GM23338 (cell line): ENCODE data around the gene TRIM67. TPM values are rescaled to one million over a fixed set of nuclear protein-coding genes. Genes with fewer than 3 reads are reported as not detected.
A peak's percentile ranks its signal among the peaks of the same experiment; 100 is the strongest.

Source experiments
- ATAC-seq: fragments of 200-7000 bp; cut with Tn5 transposase; 3 replicates; pipeline ENCODE4 v1.9.1; 2020
- DNase-seq: peaks from one replicate; pipeline ENCODE4 v3.0.0-alpha.2; 2015; ENCODE audit warnings: low spot score
- H2AFZ ChIP-seq: fragments of 200-600 bp; sonication (generic); 2 replicates; pipeline ENCODE4 v1.8.0; 2016; ENCODE audit warnings: antibody characterized with exemption, mild to moderate bottlenecking, moderate library complexity
- H3F3A ChIP-seq: fragments of 200-600 bp; sonication (generic); replicated peaks from 2 replicates; pipeline ENCODE4 v1.8.0; 2017; ENCODE audit warnings: antibody characterized with exemption, mixed run types, low read depth
- H3K27ac ChIP-seq: fragments of 200-600 bp; sonication (generic); 2 replicates; pipeline ENCODE4 v1.6.1; 2016; ENCODE audit warnings: low read depth
- H3K27me3 ChIP-seq: fragments of 200-600 bp; sonication (generic); 2 replicates; pipeline ENCODE4 v1.8.0; 2016; ENCODE audit warnings: mild to moderate bottlenecking, mixed run types, moderate library complexity; ENCODE audit not compliant: insufficient read depth
- H3K36me3 ChIP-seq: fragments of 200-600 bp; sonication (generic); 2 replicates; pipeline ENCODE4 v1.8.0; 2016; ENCODE audit warnings: mild to moderate bottlenecking; ENCODE audit not compliant: insufficient read depth
- H3K4me1 ChIP-seq: fragments of 200-600 bp; sonication (generic); 2 replicates; pipeline ENCODE4 v1.8.0; 2016; ENCODE audit warnings: mild to moderate bottlenecking, moderate library complexity; ENCODE audit not compliant: insufficient read depth
- H3K4me2 ChIP-seq: fragments of 200-600 bp; sonication (generic); 2 replicates; pipeline ENCODE4 v1.7.1; 2017; ENCODE audit warnings: mixed run types
- H3K4me3 ChIP-seq: fragments of 200-600 bp; sonication (generic); 2 replicates; pipeline ENCODE4 v1.6.1; 2016; ENCODE audit warnings: mixed run types
- H3K79me2 ChIP-seq: fragments of 200-600 bp; sonication (generic); replicated peaks from 2 replicates; pipeline ENCODE4 v1.8.0; 2017; ENCODE audit warnings: mild to moderate bottlenecking; ENCODE audit not compliant: insufficient read depth
- H3K9me2 ChIP-seq: fragments of 200-600 bp; sonication (generic); 2 replicates; pipeline ENCODE4 v1.8.0; 2017; ENCODE audit not compliant: insufficient read depth
- H4K20me1 ChIP-seq: fragments of 200-600 bp; sonication (generic); replicated peaks from 2 replicates; pipeline ENCODE4 v1.8.0; 2017; ENCODE audit warnings: mild to moderate bottlenecking; ENCODE audit not compliant: insufficient read depth
- H3K27ac Mint-ChIP-seq: 2 replicates; pipeline ENCODE4 v1.8.0; 2020; ENCODE audit warnings: inconsistent platforms, mild to moderate bottlenecking, moderate library complexity, mixed read lengths
- H3K27me3 Mint-ChIP-seq: 3 replicates; pipeline ENCODE4 v1.8.0; 2022; ENCODE audit warnings: low read depth, mild to moderate bottlenecking, moderate library complexity, mixed read lengths, inconsistent platforms; ENCODE audit not compliant: insufficient read depth, poor library complexity
- H3K36me3 Mint-ChIP-seq: 3 replicates; pipeline ENCODE4 v1.8.0; 2021; ENCODE audit warnings: low read depth, mild to moderate bottlenecking, inconsistent platforms, moderate library complexity, mixed read lengths
- H3K4me1 Mint-ChIP-seq: 3 replicates; pipeline ENCODE4 v1.8.0; 2020; ENCODE audit warnings: mild to moderate bottlenecking, inconsistent platforms, mixed read lengths
- H3K4me3 Mint-ChIP-seq: 3 replicates; pipeline ENCODE4 v1.8.0; 2021; ENCODE audit warnings: moderate library complexity, mild to moderate bottlenecking, inconsistent platforms, mixed read lengths
- H3K9me3 Mint-ChIP-seq: 3 replicates; pipeline ENCODE4 v1.8.0; 2020; ENCODE audit warnings: moderate library complexity, mild to moderate bottlenecking, inconsistent platforms, mixed read lengths
- CREB1 ChIP-seq: fragments of 250-450 bp; sonication (Bioruptor Pico); IDR thresholded peaks from 2 replicates; pipeline ENCODE4 v1.5.0; 2020; ENCODE audit warnings: low read depth, mild to moderate bottlenecking, moderate library complexity
- CTCF ChIP-seq, 2 experiments: fragments of 200-600 bp in 1 of 2; sonication (generic) in 1 of 2; conservative IDR thresholded peaks; 2 replicates each; pipeline versions ENCODE4 v1.5.1 to v1.6.1; 2016 to 2017; ENCODE audit warnings: antibody characterized with exemption in 2 of 2, low read depth in 2 of 2, mild to moderate bottlenecking in 2 of 2, moderate library complexity in 1 of 2
- EZH2phosphoT487 ChIP-seq: fragments of 200-600 bp; sonication (generic); IDR thresholded peaks from one replicate; pipeline ENCODE4 v1.8.1; 2018; ENCODE audit warnings: antibody characterized with exemption; ENCODE audit not compliant: unreplicated experiment
- JUNB ChIP-seq: IDR thresholded peaks from one replicate; pipeline ENCODE4 v1.6.1; 2016; ENCODE audit warnings: antibody characterized with exemption; ENCODE audit not compliant: unreplicated experiment
- NANOG ChIP-seq: IDR thresholded peaks from 2 replicates; pipeline ENCODE4 v1.6.1; 2016; ENCODE audit warnings: antibody characterized with exemption, borderline replicate concordance
- POLR2AphosphoS5 ChIP-seq: IDR thresholded peaks from 2 replicates; pipeline ENCODE4 v1.6.1; 2016; ENCODE audit warnings: antibody characterized with exemption, low read depth
- REST ChIP-seq: IDR thresholded peaks from one replicate; pipeline ENCODE4 v1.6.1; 2018; ENCODE audit warnings: antibody characterized with exemption; ENCODE audit not compliant: unreplicated experiment
- STAT1 ChIP-seq: IDR thresholded peaks from one replicate; pipeline ENCODE4 v1.6.1; 2016; ENCODE audit warnings: antibody characterized with exemption; ENCODE audit not compliant: unreplicated experiment
- ZNF114 ChIP-seq: fragments of 250-450 bp; sonication (Bioruptor Pico); IDR thresholded peaks from 2 replicates; pipeline ENCODE4 v1.5.0; 2020; ENCODE audit warnings: mild to moderate bottlenecking, moderate library complexity
- ZNF462 ChIP-seq: fragments of 250-450 bp; sonication (Bioruptor Pico); IDR thresholded peaks from 2 replicates; pipeline ENCODE4 v1.5.0; 2020; ENCODE audit warnings: mild to moderate bottlenecking, moderate library complexity
- polyA plus RNA-seq: library from polyadenylated mRNA; unstranded; fragments of >200 nt; fragmentation: Nextera tagmentation; extraction: Ambion mirVana; gene quantifications from 2 replicates; pipeline ENCODE4 v1.2.1, GENCODE V29; 2016
- total RNA-seq: library from RNA; depleted of rRNA; stranded (reverse); fragments of >200 nt; shearing (Covaris generic); gene quantifications from 2 replicates; pipeline ENCODE4 v1.2.3, GENCODE V29; 2014

TRIM67 gene
- total and polyA plus RNA-seq, 2 experiments from 2014 or later = 0.03 TPM; not detected in 1

- Histone ChIP-seq H3K9me2 (no peaks in the 10 kb centered on the region), H4K20me1 (peaks cover 9% of the 10 kb centered on the region), H2AFZ (no peak overlapping the region), H3F3A (no peaks in the 10 kb centered on the region), H3K4me1 (peaks cover 8% of the 10 kb centered on the region; the same call in 1 of the 2 replicates), H3K27ac (no peak overlapping the region), H3K36me3 (no peaks in the 10 kb centered on the region), H3K4me2 (peak overlapping the region; percentile 93), H3K27me3 (no peaks in the 10 kb centered on the region), H3K79me2 (peaks cover 60% of the 10 kb centered on the region), H3K4me3 (peak overlapping the region; percentile 95)
- ATAC-seq (no peak), DNase-seq (no peak)
- Mint-ChIP-seq H3K27me3 (no peaks in the 10 kb centered on the region), H3K4me3 (peak overlapping the region; percentile 97), H3K4me1 (peaks cover 16% of the 10 kb centered on the region), H3K36me3 (peaks cover 8% of the 10 kb centered on the region; the same call in 2 of the 3 replicates), H3K9me3 (no peaks in the 10 kb centered on the region), H3K27ac (no peak overlapping the region)
- TF ChIP-seq REST (peak; percentile 39), STAT1 (no peak)
Measured at GRCh38 chr1:231242516-231243198, 80.8 kb downstream of the TRIM67 start.

- H3K27me3 Mint-ChIP-seq = no peaks in the 10 kb centered on the region
- no peak for DNase-seq
- H3K9me3 Mint-ChIP-seq = no peaks in the 10 kb centered on the region
- no peak for TF ChIP-seq NANOG
- no peak for TF ChIP-seq EZH2phosphoT487
- TF ChIP-seq JUNB = no peak
- TF ChIP-seq POLR2AphosphoS5 = no peak
- no peak for TF ChIP-seq ZNF462 (CRISPR knock-in tag)
- TF ChIP-seq CREB1 (CRISPR knock-in tag) = no peak
- no peak for TF ChIP-seq CTCF (conservative IDR thresholded peaks at IDR 0.05; ENCODE audit: low read depth in 2 of 2)
- no peak for TF ChIP-seq ZNF114
Measured at GRCh38 chr1:231248778-231249177, 86.9 kb downstream of the TRIM67 start.

More at GRCh38 chr1:231248778-231249177, 86.9 kb downstream of the TRIM67 start:
- ATAC-seq = no peak
- H3K4me1 ChIP-seq = no peaks in the 10 kb centered on the region
- Mint-ChIP-seq H3K36me3 (peaks cover 6% of the 10 kb centered on the region; the same call in 1 of the 3 replicates), H3K4me3 (no peak overlapping the region), H3K27ac (no peak overlapping the region), H3K4me1 (no peaks in the 10 kb centered on the region)
- no peaks in the 10 kb centered on the region for H3K9me2 ChIP-seq
- no peak overlapping the region for H3K4me2 ChIP-seq
- H3K27me3 ChIP-seq = no peaks in the 10 kb centered on the region
- H3F3A ChIP-seq = no peaks in the 10 kb centered on the region
- no peak overlapping the region for H3K4me3 ChIP-seq
- H3K79me2 ChIP-seq = peaks cover 56% of the 10 kb centered on the region
- no peak overlapping the region for H3K27ac ChIP-seq
- no peak overlapping the region for H2AFZ ChIP-seq
- peaks cover 15% of the 10 kb centered on the region for H4K20me1 ChIP-seq
- peaks cover 4% of the 10 kb centered on the region; the same call in 1 of the 2 replicates for H3K36me3 ChIP-seq
